WTC11 (cell line): ENCODE results near the gene STIMATE. TPM values are rescaled to one million over a fixed set of nuclear protein-coding genes. Genes with fewer than 3 reads are reported as not detected.

Experiments
- ATAC-seq: fragments of 200-7000 bp; cut with Tn5 transposase; 2 replicates; pipeline ENCODE4 v1.10.0; 2021; ENCODE audit warnings: mild to moderate bottlenecking, moderate library complexity
- CTCF ChIA-PET: fragments of 300-600 bp; sonication (Branson Sonifier 250); formaldehyde crosslinking; loops from one replicate; lab custom pipeline; 2021; ENCODE audit warnings: antibody characterized with exemption; lab: Charles Lee
- POLR2A ChIA-PET: fragments of 350-600 bp; sonication (Branson Sonifier 250); formaldehyde crosslinking; loops from one replicate; lab custom pipeline; 2021; ENCODE audit warnings: antibody characterized with exemption; lab: Charles Lee
- DNase-seq: peaks from one replicate; pipeline ENCODE4 v3.0.0; 2021; ENCODE audit warnings: low spot score
- H3K27ac Mint-ChIP-seq: 2 replicates; pipeline ENCODE4 v1.8.0; 2021; ENCODE audit warnings: mixed read lengths
- H3K27me3 Mint-ChIP-seq: 2 replicates; pipeline ENCODE4 v1.8.0; 2021; ENCODE audit warnings: low read depth, mild to moderate bottlenecking, moderate library complexity, mixed read lengths
- H3K36me3 Mint-ChIP-seq: 2 replicates; pipeline ENCODE4 v1.8.0; 2021; ENCODE audit warnings: mixed read lengths
- H3K4me1 Mint-ChIP-seq: 2 replicates; pipeline ENCODE4 v1.8.0; 2022; ENCODE audit warnings: mixed read lengths
- H3K4me3 Mint-ChIP-seq: 2 replicates; pipeline ENCODE4 v1.8.0; 2021; ENCODE audit warnings: mild to moderate bottlenecking, moderate library complexity, mixed read lengths
- H3K9me3 Mint-ChIP-seq: 2 replicates; pipeline ENCODE4 v1.8.0; 2021; ENCODE audit warnings: mixed read lengths
- CREB1 ChIP-seq: sonication (generic); formaldehyde crosslinking; IDR thresholded peaks from 2 replicates; pipeline ENCODE4 v1.8.0; 2023; ENCODE audit warnings: mild to moderate bottlenecking, missing genetic modification reagents
- FOXP1 ChIP-seq: sonication (generic); formaldehyde crosslinking; IDR thresholded peaks from 2 replicates; pipeline ENCODE4 v1.8.0; 2022; ENCODE audit warnings: missing genetic modification reagents, mild to moderate bottlenecking, moderate library complexity, borderline replicate concordance
- HMGA2 ChIP-seq: fragments of 250-450 bp; sonication (Bioruptor Pico); IDR thresholded peaks from 2 replicates; pipeline ENCODE4 v1.4.0; 2021; ENCODE audit warnings: mild to moderate bottlenecking, moderate library complexity
- MXD4 ChIP-seq: fragments of 250-450 bp; sonication (Bioruptor Pico); IDR thresholded peaks from 2 replicates; pipeline ENCODE4 v1.8.0; 2021; ENCODE audit warnings: mild to moderate bottlenecking, moderate library complexity, borderline replicate concordance
- RELA ChIP-seq: sonication (generic); formaldehyde crosslinking; IDR thresholded peaks from 2 replicates; pipeline ENCODE4 v1.8.1; 2022; ENCODE audit warnings: missing genetic modification reagents, mild to moderate bottlenecking, borderline replicate concordance
- SP1 ChIP-seq: sonication (generic); formaldehyde crosslinking; conservative IDR thresholded peaks from 2 replicates; pipeline ENCODE4 v1.8.1; 2022; ENCODE audit warnings: missing genetic modification reagents
- TP53 ChIP-seq: sonication (generic); formaldehyde crosslinking; IDR thresholded peaks from 2 replicates; pipeline ENCODE4 v1.8.1; 2023; ENCODE audit warnings: mild to moderate bottlenecking, missing genetic modification reagents
- ZBTB21 ChIP-seq: sonication (generic); formaldehyde crosslinking; IDR thresholded peaks from 2 replicates; pipeline ENCODE4 v1.8.1; 2023; ENCODE audit warnings: mild to moderate bottlenecking, missing genetic modification reagents, borderline replicate concordance
- ZNF317 ChIP-seq: sonication (generic); formaldehyde crosslinking; IDR thresholded peaks from 2 replicates; pipeline ENCODE4 v1.8.1; 2023; ENCODE audit warnings: low read depth, mild to moderate bottlenecking, moderate library complexity, missing genetic modification reagents, borderline replicate concordance
- ZNF396 ChIP-seq: fragments of 250-450 bp; sonication (Bioruptor Pico); IDR thresholded peaks from 2 replicates; pipeline ENCODE4 v1.8.0; 2021; ENCODE audit warnings: mild to moderate bottlenecking, moderate library complexity, borderline replicate concordance
- total RNA-seq: library from RNA; stranded (reverse); gene quantifications from 3 replicates; pipeline ENCODE4 v1.2.3, GENCODE V29; 2021
- TF ChIP-seq, protein P1 (sequence below): sonication (generic); formaldehyde crosslinking; IDR thresholded peaks from 2 replicates; pipeline ENCODE4 v1.8.1; 2022; ENCODE audit warnings: low read depth, mild to moderate bottlenecking, moderate library complexity, missing genetic modification reagents, borderline replicate concordance
- TF ChIP-seq, protein P2 (sequence below): sonication (generic); formaldehyde crosslinking; IDR thresholded peaks from 2 replicates; pipeline ENCODE4 v1.8.1; 2023; ENCODE audit warnings: mild to moderate bottlenecking, moderate library complexity, missing genetic modification reagents
- TF ChIP-seq, protein P3 (sequence below): fragments of 250-450 bp; sonication (Bioruptor Pico); IDR thresholded peaks from 2 replicates; pipeline ENCODE4 v2.1.2; 2022; ENCODE audit warnings: mild to moderate bottlenecking, moderate library complexity
- TF ChIP-seq, protein P4 (sequence below): sonication (generic); formaldehyde crosslinking; IDR thresholded peaks from 2 replicates; pipeline ENCODE4 v1.8.1; 2023; ENCODE audit warnings: mild to moderate bottlenecking, missing genetic modification reagents, moderate library complexity
- TF ChIP-seq, protein P5 (sequence below): sonication (generic); formaldehyde crosslinking; IDR thresholded peaks from 2 replicates; pipeline ENCODE4 v1.8.1; 2023; ENCODE audit warnings: mild to moderate bottlenecking, missing genetic modification reagents
- TF ChIP-seq, protein P6 (sequence below): fragments of 250-450 bp; sonication (Bioruptor Pico); IDR thresholded peaks from 2 replicates; pipeline ENCODE4 v1.8.0; 2021; ENCODE audit warnings: mild to moderate bottlenecking

The STIMATE gene
- total RNA-seq, 1 experiment from 2014 or later, result 35.5 TPM

DNA sequence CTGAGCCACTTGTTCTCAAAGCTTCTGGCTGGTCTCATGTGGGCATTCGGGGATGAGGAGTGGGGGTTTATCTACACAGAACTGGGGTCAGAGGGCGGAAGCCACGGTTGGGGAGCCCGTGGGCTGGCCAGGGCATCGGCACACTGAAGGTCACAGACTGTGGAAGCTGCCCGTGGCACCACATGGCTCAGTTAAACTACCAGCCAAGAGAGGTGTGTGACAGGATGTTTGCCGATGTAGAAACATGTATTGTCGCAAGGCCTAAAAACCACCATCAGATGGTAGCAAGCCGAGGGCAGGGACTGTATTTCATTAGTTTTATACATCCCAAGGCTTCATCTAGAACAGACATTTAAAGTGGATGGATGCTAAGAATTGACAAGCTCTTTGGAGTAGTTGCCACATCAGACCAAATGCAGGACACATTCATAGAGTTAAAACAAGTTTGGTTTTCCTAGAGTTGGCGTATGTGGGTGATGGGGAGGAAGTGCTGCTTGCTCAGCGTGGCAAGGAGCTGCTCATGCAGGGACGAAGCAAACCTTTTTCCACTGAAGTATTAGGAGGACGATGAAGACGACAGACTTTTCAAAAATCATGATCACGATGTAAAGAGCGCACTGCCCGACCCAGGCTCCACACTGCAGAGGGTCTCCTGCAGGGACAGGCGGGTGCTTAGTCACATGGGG is 52.9 kb downstream of the STIMATE start (continued):
- TF ChIP-seq, protein P1, sequence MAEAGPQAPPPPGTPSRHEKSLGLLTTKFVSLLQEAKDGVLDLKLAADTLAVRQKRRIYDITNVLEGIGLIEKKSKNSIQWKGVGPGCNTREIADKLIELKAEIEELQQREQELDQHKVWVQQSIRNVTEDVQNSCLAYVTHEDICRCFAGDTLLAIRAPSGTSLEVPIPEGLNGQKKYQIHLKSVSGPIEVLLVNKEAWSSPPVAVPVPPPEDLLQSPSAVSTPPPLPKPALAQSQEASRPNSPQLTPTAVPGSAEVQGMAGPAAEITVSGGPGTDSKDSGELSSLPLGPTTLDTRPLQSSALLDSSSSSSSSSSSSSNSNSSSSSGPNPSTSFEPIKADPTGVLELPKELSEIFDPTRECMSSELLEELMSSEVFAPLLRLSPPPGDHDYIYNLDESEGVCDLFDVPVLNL (CRISPR knock-in tag), result no peak
- TF ChIP-seq CREB1, result no peak
- TF ChIP-seq, protein P2, sequence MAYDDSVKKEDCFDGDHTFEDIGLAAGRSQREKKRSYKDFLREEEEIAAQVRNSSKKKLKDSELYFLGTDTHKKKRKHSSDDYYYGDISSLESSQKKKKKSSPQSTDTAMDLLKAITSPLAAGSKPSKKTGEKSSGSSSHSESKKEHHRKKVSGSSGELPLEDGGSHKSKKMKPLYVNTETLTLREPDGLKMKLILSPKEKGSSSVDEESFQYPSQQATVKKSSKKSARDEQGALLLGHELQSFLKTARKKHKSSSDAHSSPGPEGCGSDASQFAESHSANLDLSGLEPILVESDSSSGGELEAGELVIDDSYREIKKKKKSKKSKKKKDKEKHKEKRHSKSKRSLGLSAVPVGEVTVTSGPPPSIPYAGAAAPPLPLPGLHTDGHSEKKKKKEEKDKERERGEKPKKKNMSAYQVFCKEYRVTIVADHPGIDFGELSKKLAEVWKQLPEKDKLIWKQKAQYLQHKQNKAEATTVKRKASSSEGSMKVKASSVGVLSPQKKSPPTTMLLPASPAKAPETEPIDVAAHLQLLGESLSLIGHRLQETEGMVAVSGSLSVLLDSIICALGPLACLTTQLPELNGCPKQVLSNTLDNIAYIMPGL, result no peak

DNA sequence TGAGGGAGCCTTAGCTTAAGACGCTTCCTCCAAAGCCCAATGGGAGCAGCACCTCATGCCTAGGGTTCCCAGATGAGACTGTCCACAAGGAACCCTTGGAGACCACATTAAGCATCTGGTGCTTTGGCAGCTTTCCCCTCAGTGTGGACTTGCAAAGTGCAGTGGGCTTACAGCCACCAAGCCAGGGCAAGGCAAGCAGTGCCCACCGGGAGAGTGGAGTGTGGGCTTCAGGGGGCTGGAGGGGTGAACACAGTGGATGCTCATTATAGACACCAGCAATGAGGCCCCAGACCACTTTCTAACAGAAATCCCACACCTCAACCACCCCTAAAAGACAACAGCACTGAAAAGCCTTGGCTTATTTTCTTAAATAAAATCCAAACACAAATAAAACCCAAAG is 53.5 kb downstream of the STIMATE start:
- CTCF ChIA-PET, result interaction anchor here (1.3 to 1.8 kb wide), 4 partner anchors 23 to 51 kb away, joined by 3 to 10 read pairs (median 4); partner anchors contain the start of gene ITIH3
- peaks cover 22% of the 10 kb centered on the region for H3K36me3 Mint-ChIP-seq
- ATAC-seq, result no peak

More for the DNA sequence above, 53.5 kb downstream of the STIMATE start:
- TF ChIP-seq ZNF396, result no peak
- TF ChIP-seq, protein P3, sequence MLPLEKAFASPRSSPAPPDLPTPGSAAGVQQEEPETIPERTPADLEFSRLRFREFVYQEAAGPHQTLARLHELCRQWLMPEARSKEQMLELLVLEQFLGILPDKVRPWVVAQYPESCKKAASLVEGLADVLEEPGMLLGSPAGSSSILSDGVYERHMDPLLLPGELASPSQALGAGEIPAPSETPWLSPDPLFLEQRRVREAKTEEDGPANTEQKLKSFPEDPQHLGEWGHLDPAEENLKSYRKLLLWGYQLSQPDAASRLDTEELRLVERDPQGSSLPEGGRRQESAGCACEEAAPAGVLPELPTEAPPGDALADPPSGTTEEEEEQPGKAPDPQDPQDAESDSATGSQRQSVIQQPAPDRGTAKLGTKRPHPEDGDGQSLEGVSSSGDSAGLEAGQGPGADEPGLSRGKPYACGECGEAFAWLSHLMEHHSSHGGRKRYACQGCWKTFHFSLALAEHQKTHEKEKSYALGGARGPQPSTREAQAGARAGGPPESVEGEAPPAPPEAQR (CRISPR knock-in tag), result no peak
- no peak for TF ChIP-seq RELA (CRISPR knock-in tag)
- no peak for TF ChIP-seq MXD4
- TF ChIP-seq HMGA2 (CRISPR knock-in tag), result no peak
- TF ChIP-seq SP1 (CRISPR knock-in tag), result no peak
- TF ChIP-seq, protein P4, sequence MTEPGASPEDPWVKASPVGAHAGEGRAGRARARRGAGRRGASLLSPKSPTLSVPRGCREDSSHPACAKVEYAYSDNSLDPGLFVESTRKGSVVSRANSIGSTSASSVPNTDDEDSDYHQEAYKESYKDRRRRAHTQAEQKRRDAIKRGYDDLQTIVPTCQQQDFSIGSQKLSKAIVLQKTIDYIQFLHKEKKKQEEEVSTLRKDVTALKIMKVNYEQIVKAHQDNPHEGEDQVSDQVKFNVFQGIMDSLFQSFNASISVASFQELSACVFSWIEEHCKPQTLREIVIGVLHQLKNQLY (CRISPR knock-in tag), result no peak
- TF ChIP-seq, protein P5, sequence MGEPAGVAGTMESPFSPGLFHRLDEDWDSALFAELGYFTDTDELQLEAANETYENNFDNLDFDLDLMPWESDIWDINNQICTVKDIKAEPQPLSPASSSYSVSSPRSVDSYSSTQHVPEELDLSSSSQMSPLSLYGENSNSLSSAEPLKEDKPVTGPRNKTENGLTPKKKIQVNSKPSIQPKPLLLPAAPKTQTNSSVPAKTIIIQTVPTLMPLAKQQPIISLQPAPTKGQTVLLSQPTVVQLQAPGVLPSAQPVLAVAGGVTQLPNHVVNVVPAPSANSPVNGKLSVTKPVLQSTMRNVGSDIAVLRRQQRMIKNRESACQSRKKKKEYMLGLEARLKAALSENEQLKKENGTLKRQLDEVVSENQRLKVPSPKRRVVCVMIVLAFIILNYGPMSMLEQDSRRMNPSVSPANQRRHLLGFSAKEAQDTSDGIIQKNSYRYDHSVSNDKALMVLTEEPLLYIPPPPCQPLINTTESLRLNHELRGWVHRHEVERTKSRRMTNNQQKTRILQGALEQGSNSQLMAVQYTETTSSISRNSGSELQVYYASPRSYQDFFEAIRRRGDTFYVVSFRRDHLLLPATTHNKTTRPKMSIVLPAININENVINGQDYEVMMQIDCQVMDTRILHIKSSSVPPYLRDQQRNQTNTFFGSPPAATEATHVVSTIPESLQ (CRISPR knock-in tag), result no peak
- no peak for TF ChIP-seq TP53 (CRISPR knock-in tag)
- no peak for TF ChIP-seq FOXP1 (CRISPR knock-in tag)
- no peak for TF ChIP-seq ZNF317 (CRISPR knock-in tag)
- TF ChIP-seq, protein P6, sequence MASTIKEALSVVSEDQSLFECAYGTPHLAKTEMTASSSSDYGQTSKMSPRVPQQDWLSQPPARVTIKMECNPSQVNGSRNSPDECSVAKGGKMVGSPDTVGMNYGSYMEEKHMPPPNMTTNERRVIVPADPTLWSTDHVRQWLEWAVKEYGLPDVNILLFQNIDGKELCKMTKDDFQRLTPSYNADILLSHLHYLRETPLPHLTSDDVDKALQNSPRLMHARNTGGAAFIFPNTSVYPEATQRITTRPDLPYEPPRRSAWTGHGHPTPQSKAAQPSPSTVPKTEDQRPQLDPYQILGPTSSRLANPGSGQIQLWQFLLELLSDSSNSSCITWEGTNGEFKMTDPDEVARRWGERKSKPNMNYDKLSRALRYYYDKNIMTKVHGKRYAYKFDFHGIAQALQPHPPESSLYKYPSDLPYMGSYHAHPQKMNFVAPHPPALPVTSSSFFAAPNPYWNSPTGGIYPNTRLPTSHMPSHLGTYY, result no peak
- TF ChIP-seq ZBTB21 (CRISPR knock-in tag), result no peak
- DNase-seq, result no peak
- Mint-ChIP-seq H3K4me1 (peaks cover 3% of the 10 kb centered on the region; the same call in 1 of the 2 replicates), H3K27me3 (no peaks in the 10 kb centered on the region), H3K27ac (no peak overlapping the region), H3K9me3 (no peaks in the 10 kb centered on the region), H3K4me3 (no peak overlapping the region)
- POLR2A ChIA-PET, result interaction anchor here (0.6 to 0.7 kb wide), 2 partner anchors 12 to 62 kb away, joined by 3 to 4 read pairs; no protein-coding TSS in a partner anchor
